ENCODE results near the gene HUS1. TPM values are rescaled to one million over a fixed set of nuclear protein-coding genes. Genes with fewer than 3 reads are reported as not detected.

Gene HUS1
- total RNA-seq, 2 experiments from 2014 or later = 77.8 to 83.1 TPM

- DNase-seq = no peak
- peaks cover 3% of the 10 kb centered on the region for H3K4me1 ChIP-seq (ENCODE audit: insufficient read depth, low read length)
- no peak overlapping the region for H3K4me3 ChIP-seq (ENCODE audit: low read length)
- peaks cover 87% of the 10 kb centered on the region for H3K36me3 ChIP-seq (ENCODE audit: insufficient read depth, low read length)
- ChIA-PET POLR2A (interaction anchor here (0.6 kb wide), 1 partner anchor 123 kb away, joined by 4 read pairs; no protein-coding TSS in a partner anchor), CTCF (interaction anchor here (1.2 to 1.3 kb wide), 2 partner anchors 24 to 143 kb away, joined by 3 to 4 read pairs; no protein-coding TSS in a partner anchor)
- TF ChIP-seq, protein P1, sequence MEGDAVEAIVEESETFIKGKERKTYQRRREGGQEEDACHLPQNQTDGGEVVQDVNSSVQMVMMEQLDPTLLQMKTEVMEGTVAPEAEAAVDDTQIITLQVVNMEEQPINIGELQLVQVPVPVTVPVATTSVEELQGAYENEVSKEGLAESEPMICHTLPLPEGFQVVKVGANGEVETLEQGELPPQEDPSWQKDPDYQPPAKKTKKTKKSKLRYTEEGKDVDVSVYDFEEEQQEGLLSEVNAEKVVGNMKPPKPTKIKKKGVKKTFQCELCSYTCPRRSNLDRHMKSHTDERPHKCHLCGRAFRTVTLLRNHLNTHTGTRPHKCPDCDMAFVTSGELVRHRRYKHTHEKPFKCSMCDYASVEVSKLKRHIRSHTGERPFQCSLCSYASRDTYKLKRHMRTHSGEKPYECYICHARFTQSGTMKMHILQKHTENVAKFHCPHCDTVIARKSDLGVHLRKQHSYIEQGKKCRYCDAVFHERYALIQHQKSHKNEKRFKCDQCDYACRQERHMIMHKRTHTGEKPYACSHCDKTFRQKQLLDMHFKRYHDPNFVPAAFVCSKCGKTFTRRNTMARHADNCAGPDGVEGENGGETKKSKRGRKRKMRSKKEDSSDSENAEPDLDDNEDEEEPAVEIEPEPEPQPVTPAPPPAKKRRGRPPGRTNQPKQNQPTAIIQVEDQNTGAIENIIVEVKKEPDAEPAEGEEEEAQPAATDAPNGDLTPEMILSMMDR (IDR thresholded peaks at IDR 0.05) = no peak
- Mint-ChIP-seq H3K27me3 (no peaks in the 10 kb centered on the region), H3K36me3 (ENCODE audit: low read depth) (peaks cover 98% of the 10 kb centered on the region), H3K4me3 (no peak overlapping the region), H3K4me1 (ENCODE audit: low read depth) (peaks cover 36% of the 10 kb centered on the region), H3K9me3 (no peaks in the 10 kb centered on the region), H3K27ac (peak overlapping the region; percentile 28)
- no peak for ATAC-seq (ENCODE audit: poor library complexity)
- no peaks in the 10 kb centered on the region for H3K9me3 ChIP-seq (ENCODE audit: control insufficient read depth in 1 of 2, insufficient read depth in 1 of 2, low read length in 2 of 2)
- no peak overlapping the region for H3K27ac ChIP-seq (ENCODE audit: low read depth in 1 of 2, low read length in 2 of 2)
- no peaks in the 10 kb centered on the region for H3K27me3 ChIP-seq (ENCODE audit: control insufficient read depth in 1 of 2, insufficient read depth in 2 of 2, low read length in 2 of 2)
- intact Hi-C loops (cut with DNase I, micrococcal nuclease) = no loop called here
Measured at GRCh38 chr7:47967123-47967522, 12.3 kb downstream of the HUS1 start.

DNA sequence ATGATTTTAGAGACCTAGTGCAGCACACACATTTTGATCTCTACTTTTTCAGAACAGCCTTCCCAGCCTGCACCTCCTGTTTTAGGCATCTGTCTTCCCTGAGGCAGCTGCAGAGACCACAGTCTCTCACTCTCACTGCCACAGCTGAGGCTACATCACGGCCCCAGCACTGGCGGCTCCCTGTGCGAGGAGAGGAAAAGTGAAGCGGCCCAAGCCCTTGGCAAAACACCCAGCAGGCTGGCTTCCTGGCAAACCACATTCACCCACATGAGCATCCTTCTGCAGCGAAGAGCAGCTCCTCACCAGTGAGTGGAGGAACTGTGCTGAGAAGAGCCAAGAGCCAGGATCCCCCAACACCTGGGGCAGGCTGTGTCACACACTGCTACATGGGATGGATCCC lies 14.0 kb downstream of the HUS1 start:
- no peak for DNase-seq

GRCh38 chr7:47962262-47962661 lies 17.2 kb downstream of the HUS1 start:
- no peaks in the 10 kb centered on the region for H3K9me3 Mint-ChIP-seq
- no peak for ATAC-seq (ENCODE audit: poor library complexity)
- peaks cover 0 to 3% of the 10 kb centered on the region in 2 experiments for H3K9me3 ChIP-seq (ENCODE audit: control insufficient read depth in 1 of 2, insufficient read depth in 1 of 2, low read length in 2 of 2)

More for the DNA sequence above, 14.0 kb downstream of the HUS1 start:
- CTCF ChIA-PET = no interaction called here
- no peaks in the 10 kb centered on the region for H3K9me3 Mint-ChIP-seq
- no peak overlapping the region for H3K4me3 ChIP-seq (ENCODE audit: low read length)
- ATAC-seq (ENCODE audit: poor library complexity) = no peak
- H3K36me3 ChIP-seq (ENCODE audit: insufficient read depth, low read length) = peaks cover 86% of the 10 kb centered on the region
- peaks cover 99% of the 10 kb centered on the region for H3K36me3 Mint-ChIP-seq (ENCODE audit: low read depth)
- H3K4me1 ChIP-seq (ENCODE audit: insufficient read depth, low read length) = no peaks in the 10 kb centered on the region
- no peaks in the 10 kb centered on the region for H3K27me3 Mint-ChIP-seq
- H3K4me3 Mint-ChIP-seq = no peak overlapping the region
- no peaks in the 10 kb centered on the region for H3K27me3 ChIP-seq (ENCODE audit: control insufficient read depth in 1 of 2, insufficient read depth in 2 of 2, low read length in 2 of 2)
- TF ChIP-seq, protein P1 (IDR thresholded peaks at IDR 0.05) = no peak
- intact Hi-C loops (cut with DNase I, micrococcal nuclease) = no loop called here
- no peaks in the 10 kb centered on the region for H3K9me3 ChIP-seq (ENCODE audit: control insufficient read depth in 1 of 2, insufficient read depth in 1 of 2, low read length in 2 of 2)
- peaks cover 23% of the 10 kb centered on the region for H3K4me1 Mint-ChIP-seq (ENCODE audit: low read depth)
- no peak overlapping the region for H3K27ac ChIP-seq (ENCODE audit: low read depth in 1 of 2, low read length in 2 of 2)
- H3K27ac Mint-ChIP-seq = no peak overlapping the region
- POLR2A ChIA-PET = no interaction called here

More at GRCh38 chr7:47962262-47962661, 17.2 kb downstream of the HUS1 start:
- peaks cover 83% of the 10 kb centered on the region for H3K36me3 Mint-ChIP-seq (ENCODE audit: low read depth)
- ChIA-PET CTCF (interaction anchor here (1.5 kb wide), 1 partner anchor 17 kb away, joined by 3 read pairs; no protein-coding TSS in a partner anchor), POLR2A (no interaction called here)
- no peak overlapping the region for H3K4me3 Mint-ChIP-seq
- H3K4me1 Mint-ChIP-seq (ENCODE audit: low read depth) = peaks cover 10% of the 10 kb centered on the region
- no peak overlapping the region for H3K4me3 ChIP-seq (ENCODE audit: low read length)
- H3K27me3 ChIP-seq (ENCODE audit: control insufficient read depth in 1 of 2, insufficient read depth in 2 of 2, low read length in 2 of 2) = no peaks in the 10 kb centered on the region
- H3K27me3 Mint-ChIP-seq = no peaks in the 10 kb centered on the region
- TF ChIP-seq, protein P1 (IDR thresholded peaks at IDR 0.05) = no peak
- H3K27ac Mint-ChIP-seq = no peak overlapping the region
- intact Hi-C loops (cut with DNase I, micrococcal nuclease) = no loop called here
- peaks cover 63% of the 10 kb centered on the region for H3K36me3 ChIP-seq (ENCODE audit: insufficient read depth, low read length)
- H3K4me1 ChIP-seq (ENCODE audit: insufficient read depth, low read length) = no peaks in the 10 kb centered on the region
- H3K27ac ChIP-seq (ENCODE audit: low read depth in 1 of 2, low read length in 2 of 2) = no peak overlapping the region
- DNase-seq = no peak

All from CD4-positive, alpha-beta T cell (primary cell).